ENCODE results near the gene PRKCSH. TPM values are rescaled to one million over a fixed set of nuclear protein-coding genes. Genes with fewer than 3 reads are reported as not detected.

The PRKCSH gene
- polyA plus RNA-seq, 3 donors: 24.9 to 172 (median 28.4) TPM

DNA sequence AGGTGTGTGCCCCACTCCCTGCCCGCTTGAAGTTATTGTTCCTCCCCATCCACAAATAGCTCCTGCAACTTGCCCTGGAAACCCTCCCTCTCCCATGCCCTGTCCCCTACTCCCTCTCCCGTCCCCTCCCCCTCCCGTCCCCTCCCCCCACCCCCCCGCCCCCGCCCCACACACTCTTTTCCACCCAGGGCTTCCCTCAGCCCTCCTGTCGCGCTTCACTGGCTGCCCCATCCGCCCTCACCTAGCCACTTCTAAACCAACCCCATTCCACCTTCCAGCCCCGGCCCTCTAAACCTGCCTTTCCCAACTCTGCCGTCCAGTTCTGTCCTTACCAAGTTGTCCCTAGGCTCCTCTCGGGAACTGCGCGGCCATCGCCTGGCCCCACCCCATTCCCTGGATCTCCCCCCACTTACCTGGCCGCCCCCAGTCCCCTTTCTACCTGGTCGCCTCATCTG, 17.3 kb upstream of the PRKCSH start:
- no peaks in the 10 kb centered on the region for H4K20me1 ChIP-seq (ENCODE audit: insufficient read depth, low read length)
- Mint-ChIP-seq H3K9me3 (peaks cover 0 to 26% (median 8%) of the 10 kb centered on the region in 7 donors), H3K27me3 (ENCODE audit: low read depth in 3 of 3) (peaks cover 64 to 86% (median 69%) of the 10 kb centered on the region in 3 donors), H3K4me1 (peaks cover 35% of the 10 kb centered on the region), H3K4me3 (peak overlapping the region in 1 of 2 donors; percentile 77), H3K36me3 (peaks cover 0 to 2% of the 10 kb centered on the region in 2 donors), H3K27ac (no peak overlapping the region)
- no peak overlapping the region for H3K9ac ChIP-seq (ENCODE audit: insufficient read depth, low read length, poor library complexity, severe bottlenecking)
- H3K27ac ChIP-seq (ENCODE audit: low read depth in 1 of 2, low read length in 2 of 2): no peak overlapping the region
- 2% methylated on average over 11 of the region's 16 CpGs for WGBS (ENCODE audit: insufficient coverage)
- peaks cover 31 to 68% of the 10 kb centered on the region in 2 donors for H3K27me3 ChIP-seq (ENCODE audit: control insufficient read depth in 2 of 2, insufficient read depth in 2 of 2, low read length in 2 of 2)
- H3K4me3 ChIP-seq (replicated peaks in 1 of 3; ENCODE audit: low read depth in 2 of 3, low read length in 3 of 3): no peak overlapping the region
- H2AFZ ChIP-seq (ENCODE audit: insufficient read depth, low read depth, low read length, poor library complexity, severe bottlenecking): no peak overlapping the region
- no peak for DNase-seq
- no peak overlapping the region for H3K4me2 ChIP-seq (replicated peaks; ENCODE audit: extremely low read depth, low read length, poor library complexity, severe bottlenecking)
- H3K79me2 ChIP-seq (ENCODE audit: insufficient read depth, low read length): no peaks in the 10 kb centered on the region
- intact Hi-C loops (cut with micrococcal nuclease): no loop called here
- H3K36me3 ChIP-seq (replicated peaks in 1 of 2; ENCODE audit: control insufficient read depth in 1 of 2, insufficient read depth in 2 of 2, low read length in 2 of 2): no peaks in the 10 kb centered on the region
- TF ChIP-seq, protein P1, sequence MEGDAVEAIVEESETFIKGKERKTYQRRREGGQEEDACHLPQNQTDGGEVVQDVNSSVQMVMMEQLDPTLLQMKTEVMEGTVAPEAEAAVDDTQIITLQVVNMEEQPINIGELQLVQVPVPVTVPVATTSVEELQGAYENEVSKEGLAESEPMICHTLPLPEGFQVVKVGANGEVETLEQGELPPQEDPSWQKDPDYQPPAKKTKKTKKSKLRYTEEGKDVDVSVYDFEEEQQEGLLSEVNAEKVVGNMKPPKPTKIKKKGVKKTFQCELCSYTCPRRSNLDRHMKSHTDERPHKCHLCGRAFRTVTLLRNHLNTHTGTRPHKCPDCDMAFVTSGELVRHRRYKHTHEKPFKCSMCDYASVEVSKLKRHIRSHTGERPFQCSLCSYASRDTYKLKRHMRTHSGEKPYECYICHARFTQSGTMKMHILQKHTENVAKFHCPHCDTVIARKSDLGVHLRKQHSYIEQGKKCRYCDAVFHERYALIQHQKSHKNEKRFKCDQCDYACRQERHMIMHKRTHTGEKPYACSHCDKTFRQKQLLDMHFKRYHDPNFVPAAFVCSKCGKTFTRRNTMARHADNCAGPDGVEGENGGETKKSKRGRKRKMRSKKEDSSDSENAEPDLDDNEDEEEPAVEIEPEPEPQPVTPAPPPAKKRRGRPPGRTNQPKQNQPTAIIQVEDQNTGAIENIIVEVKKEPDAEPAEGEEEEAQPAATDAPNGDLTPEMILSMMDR (IDR thresholded peaks at IDR 0.05): no peak
- H3K9me3 ChIP-seq (replicated peaks in 1 of 2; ENCODE audit: control insufficient read depth in 1 of 2, insufficient read depth in 1 of 2, low read length in 2 of 2): peaks cover 3 to 12% of the 10 kb centered on the region in 2 donors
- H3K4me1 ChIP-seq (ENCODE audit: control insufficient read depth in 1 of 2, insufficient read depth in 2 of 2, low read length in 2 of 2): peaks cover 36 to 45% of the 10 kb centered on the region in 2 donors

GRCh38 chr19:11418549-11419506, 16.6 kb upstream of the PRKCSH start, which contains the start of gene RGL3:
RGL3 (minus strand) TSS chr19:11419314; CDS start chr19:11419278, 36 bp downstream.
- peaks cover 2 to 3% of the 10 kb centered on the region in 2 donors for H3K36me3 Mint-ChIP-seq
- H3K27ac ChIP-seq (ENCODE audit: low read depth in 1 of 2, low read length in 2 of 2): no peak within 1 kb of the TSS
- H3K4me3 Mint-ChIP-seq: peak within 1 kb of the TSS; percentile 60 to 94
- H3K9me3 ChIP-seq (replicated peaks in 1 of 2; ENCODE audit: control insufficient read depth in 1 of 2, insufficient read depth in 1 of 2, low read length in 2 of 2): peaks cover 3 to 16% of the 10 kb centered on the region in 2 donors
- no peaks in the 10 kb centered on the region for H4K20me1 ChIP-seq (ENCODE audit: insufficient read depth, low read length)
- H2AFZ ChIP-seq (ENCODE audit: insufficient read depth, low read depth, low read length, poor library complexity, severe bottlenecking): no peak within 1 kb of the TSS
- H3K9ac ChIP-seq (ENCODE audit: insufficient read depth, low read length, poor library complexity, severe bottlenecking): no peak within 1 kb of the TSS
- intact Hi-C loops (cut with micrococcal nuclease): no loop called here
- H3K4me1 ChIP-seq (ENCODE audit: control insufficient read depth in 1 of 2, insufficient read depth in 2 of 2, low read length in 2 of 2): peaks cover 37 to 47% of the 10 kb centered on the region in 2 donors
- peak within 1 kb of the TSS in 1 of 3 experiments; percentile 82 for H3K4me3 ChIP-seq (replicated peaks in 1 of 3; ENCODE audit: low read depth in 2 of 3, low read length in 3 of 3)
- peaks cover 71 to 91% (median 76%) of the 10 kb centered on the region in 3 donors for H3K27me3 Mint-ChIP-seq (ENCODE audit: low read depth in 3 of 3)
- peak within 1 kb of the TSS in 1 of 7 donors; percentile 13 for H3K27ac Mint-ChIP-seq
- 3% methylated on average over 67 of the region's 72 CpGs for WGBS (ENCODE audit: insufficient coverage)
- peaks cover 36 to 75% of the 10 kb centered on the region in 2 donors for H3K27me3 ChIP-seq (ENCODE audit: control insufficient read depth in 2 of 2, insufficient read depth in 2 of 2, low read length in 2 of 2)
- H3K79me2 ChIP-seq (ENCODE audit: insufficient read depth, low read length): no peaks in the 10 kb centered on the region
- peaks cover 41% of the 10 kb centered on the region for H3K4me1 Mint-ChIP-seq
- no peaks in the 10 kb centered on the region for H3K36me3 ChIP-seq (replicated peaks in 1 of 2; ENCODE audit: control insufficient read depth in 1 of 2, insufficient read depth in 2 of 2, low read length in 2 of 2)
- TF ChIP-seq, protein P1 (IDR thresholded peaks at IDR 0.05): no peak
- peaks cover 0 to 33% (median 11%) of the 10 kb centered on the region in 7 donors for H3K9me3 Mint-ChIP-seq
- DNase-seq: no peak
- peak within 1 kb of the TSS; percentile 96 for H3K4me2 ChIP-seq (replicated peaks; ENCODE audit: extremely low read depth, low read length, poor library complexity, severe bottlenecking)
